ENCODE data around the gene PTPN5. TPM values are rescaled to one million over a fixed set of nuclear protein-coding genes. Genes with fewer than 3 reads are reported as not detected.

Gene PTPN5
- polyA plus RNA-seq, 3 donors = not detected

DNA sequence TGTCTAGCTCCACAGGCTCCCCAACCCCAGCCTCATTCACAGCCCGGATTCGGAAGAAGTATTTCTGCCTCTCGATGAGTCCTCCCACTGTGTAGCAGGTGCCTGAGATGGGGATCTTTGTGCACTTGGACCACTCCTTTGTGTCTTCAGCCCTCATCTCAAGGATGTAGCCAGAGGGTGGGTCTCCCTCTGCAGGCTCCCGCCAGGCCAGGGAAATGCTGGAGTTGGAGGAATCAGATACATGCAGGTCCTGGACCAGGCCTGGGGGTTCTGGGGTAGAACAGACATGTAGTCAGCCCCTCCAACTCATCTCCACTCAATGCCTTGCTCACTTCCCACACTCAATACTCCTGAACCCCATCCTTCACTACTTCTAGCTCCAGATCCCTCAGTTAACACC, 82.2 kb downstream of the PTPN5 start:
- no peak for DNase-seq
- no peak overlapping the region for H3K27ac Mint-ChIP-seq
- H3K9me3 Mint-ChIP-seq = peaks cover 0 to 8% (median 0%) of the 10 kb centered on the region in 7 donors
- no peak overlapping the region for H3K4me2 ChIP-seq (replicated peaks; ENCODE audit: extremely low read depth, low read length, poor library complexity, severe bottlenecking)
- no peak overlapping the region for H2AFZ ChIP-seq (ENCODE audit: insufficient read depth, low read depth, low read length, poor library complexity, severe bottlenecking)
- H3K79me2 ChIP-seq (ENCODE audit: insufficient read depth, low read length) = no peaks in the 10 kb centered on the region
- peaks cover 18 to 19% of the 10 kb centered on the region in 2 donors for H3K4me1 ChIP-seq (ENCODE audit: control insufficient read depth in 1 of 2, insufficient read depth in 2 of 2, low read length in 2 of 2)
- TF ChIP-seq, protein P1, sequence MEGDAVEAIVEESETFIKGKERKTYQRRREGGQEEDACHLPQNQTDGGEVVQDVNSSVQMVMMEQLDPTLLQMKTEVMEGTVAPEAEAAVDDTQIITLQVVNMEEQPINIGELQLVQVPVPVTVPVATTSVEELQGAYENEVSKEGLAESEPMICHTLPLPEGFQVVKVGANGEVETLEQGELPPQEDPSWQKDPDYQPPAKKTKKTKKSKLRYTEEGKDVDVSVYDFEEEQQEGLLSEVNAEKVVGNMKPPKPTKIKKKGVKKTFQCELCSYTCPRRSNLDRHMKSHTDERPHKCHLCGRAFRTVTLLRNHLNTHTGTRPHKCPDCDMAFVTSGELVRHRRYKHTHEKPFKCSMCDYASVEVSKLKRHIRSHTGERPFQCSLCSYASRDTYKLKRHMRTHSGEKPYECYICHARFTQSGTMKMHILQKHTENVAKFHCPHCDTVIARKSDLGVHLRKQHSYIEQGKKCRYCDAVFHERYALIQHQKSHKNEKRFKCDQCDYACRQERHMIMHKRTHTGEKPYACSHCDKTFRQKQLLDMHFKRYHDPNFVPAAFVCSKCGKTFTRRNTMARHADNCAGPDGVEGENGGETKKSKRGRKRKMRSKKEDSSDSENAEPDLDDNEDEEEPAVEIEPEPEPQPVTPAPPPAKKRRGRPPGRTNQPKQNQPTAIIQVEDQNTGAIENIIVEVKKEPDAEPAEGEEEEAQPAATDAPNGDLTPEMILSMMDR (IDR thresholded peaks at IDR 0.05) = no peak
- H3K4me3 ChIP-seq (replicated peaks in 1 of 3; ENCODE audit: low read depth in 2 of 3, low read length in 3 of 3) = no peak overlapping the region
- H3K27me3 ChIP-seq (ENCODE audit: control insufficient read depth in 2 of 2, insufficient read depth in 2 of 2, low read length in 2 of 2) = peaks cover 21 to 27% of the 10 kb centered on the region in 2 donors
- H3K4me3 Mint-ChIP-seq = no peak overlapping the region
- no CpG with 5 or more reads among the region's 4 CpGs for WGBS (ENCODE audit: insufficient coverage)
- no peaks in the 10 kb centered on the region for H4K20me1 ChIP-seq (ENCODE audit: insufficient read depth, low read length)
- intact Hi-C loops (cut with micrococcal nuclease) = no loop called here
- no peak overlapping the region for H3K27ac ChIP-seq (ENCODE audit: low read depth in 1 of 2, low read length in 2 of 2)
- H3K9me3 ChIP-seq (replicated peaks in 1 of 2; ENCODE audit: control insufficient read depth in 1 of 2, insufficient read depth in 1 of 2, low read length in 2 of 2) = no peaks in the 10 kb centered on the region
- H3K36me3 Mint-ChIP-seq = no peaks in the 10 kb centered on the region
- H3K27me3 Mint-ChIP-seq (ENCODE audit: low read depth in 3 of 3) = peaks cover 26 to 38% (median 31%) of the 10 kb centered on the region in 3 donors
- no peaks in the 10 kb centered on the region for H3K36me3 ChIP-seq (replicated peaks in 1 of 2; ENCODE audit: control insufficient read depth in 1 of 2, insufficient read depth in 2 of 2, low read length in 2 of 2)
- peaks cover 28% of the 10 kb centered on the region for H3K4me1 Mint-ChIP-seq
- H3K9ac ChIP-seq (ENCODE audit: insufficient read depth, low read length, poor library complexity, severe bottlenecking) = no peak overlapping the region

- Mint-ChIP-seq H3K27ac (peak overlapping the region in 1 of 7 donors; percentile 15), H3K36me3 (peaks cover 0 to 8% of the 10 kb centered on the region in 2 donors), H3K27me3 (ENCODE audit: low read depth in 3 of 3) (peaks cover 28 to 46% (median 37%) of the 10 kb centered on the region in 3 donors), H3K9me3 (peaks cover 0 to 8% (median 0%) of the 10 kb centered on the region in 7 donors), H3K4me1 (peaks cover 28% of the 10 kb centered on the region), H3K4me3 (no peak overlapping the region)
- no peaks in the 10 kb centered on the region for H3K36me3 ChIP-seq (replicated peaks in 1 of 2; ENCODE audit: control insufficient read depth in 1 of 2, insufficient read depth in 2 of 2, low read length in 2 of 2)
- H3K27me3 ChIP-seq (ENCODE audit: control insufficient read depth in 2 of 2, insufficient read depth in 2 of 2, low read length in 2 of 2) = peaks cover 21 to 31% of the 10 kb centered on the region in 2 donors
- no peak overlapping the region for H3K4me2 ChIP-seq (replicated peaks; ENCODE audit: extremely low read depth, low read length, poor library complexity, severe bottlenecking)
- 89% methylated on average over 8 of the region's 12 CpGs for WGBS (ENCODE audit: insufficient coverage)
- TF ChIP-seq, protein P1 (IDR thresholded peaks at IDR 0.05) = no peak
- peak in 2 of 3 donors; percentile 16 to 37 for DNase-seq
- H2AFZ ChIP-seq (ENCODE audit: insufficient read depth, low read depth, low read length, poor library complexity, severe bottlenecking) = no peak overlapping the region
- H3K9ac ChIP-seq (ENCODE audit: insufficient read depth, low read length, poor library complexity, severe bottlenecking) = no peak overlapping the region
- H3K79me2 ChIP-seq (ENCODE audit: insufficient read depth, low read length) = no peaks in the 10 kb centered on the region
- no peaks in the 10 kb centered on the region for H4K20me1 ChIP-seq (ENCODE audit: insufficient read depth, low read length)
- no peaks in the 10 kb centered on the region for H3K9me3 ChIP-seq (replicated peaks in 1 of 2; ENCODE audit: control insufficient read depth in 1 of 2, insufficient read depth in 1 of 2, low read length in 2 of 2)
- H3K4me3 ChIP-seq (replicated peaks in 1 of 3; ENCODE audit: low read depth in 2 of 3, low read length in 3 of 3) = no peak overlapping the region
- intact Hi-C loops (cut with micrococcal nuclease) = no loop called here
- H3K27ac ChIP-seq (ENCODE audit: low read depth in 1 of 2, low read length in 2 of 2) = no peak overlapping the region
- peaks cover 18 to 19% of the 10 kb centered on the region in 2 donors for H3K4me1 ChIP-seq (ENCODE audit: control insufficient read depth in 1 of 2, insufficient read depth in 2 of 2, low read length in 2 of 2)
Measured at GRCh38 chr11:18707811-18708340, 83.7 kb downstream of the PTPN5 start.
